Immature natural killer cell (primary cell): ENCODE measurements around the gene HSD11B2. TPM values are rescaled to one million over a fixed set of nuclear protein-coding genes. Genes with fewer than 3 reads are reported as not detected.
A peak's percentile ranks its signal among the peaks of the same experiment; 100 is the strongest.

Experiments used
- DNase-seq, 3 donors: peaks; one replicate each; pipeline ENCODE4 v3.0.0; 2022; ENCODE audit warnings: mixed read lengths in 1 of 3
- H3K27ac Mint-ChIP-seq, 6 donors: one replicate each; pipeline ENCODE4 v1.8.0; 2020; ENCODE audit warnings: mixed read lengths in 6 of 6, mild to moderate bottlenecking in 5 of 6, inconsistent platforms in 4 of 6, moderate library complexity in 3 of 6
- H3K27me3 Mint-ChIP-seq, 3 donors: one replicate each; pipeline ENCODE4 v1.8.0; 2020 to 2021; ENCODE audit warnings: low read depth in 3 of 3, mild to moderate bottlenecking in 3 of 3, mixed read lengths in 3 of 3, moderate library complexity in 3 of 3, inconsistent platforms in 1 of 3
- H3K36me3 Mint-ChIP-seq, 3 donors: one replicate each; pipeline ENCODE4 v1.8.0; 2020; ENCODE audit warnings: mixed read lengths in 3 of 3, inconsistent platforms in 2 of 3, mild to moderate bottlenecking in 2 of 3
- H3K4me1 Mint-ChIP-seq, 2 donors: one replicate each; pipeline ENCODE4 v1.8.0; 2020; ENCODE audit warnings: inconsistent platforms in 2 of 2, mild to moderate bottlenecking in 2 of 2, mixed read lengths in 2 of 2, moderate library complexity in 1 of 2
- H3K4me3 Mint-ChIP-seq, 5 donors: one replicate each; pipeline ENCODE4 v1.8.0; 2020; ENCODE audit warnings: mild to moderate bottlenecking in 5 of 5, mixed read lengths in 5 of 5, inconsistent platforms in 3 of 5, moderate library complexity in 3 of 5
- H3K9me3 Mint-ChIP-seq, 6 donors: one replicate each; pipeline ENCODE4 v1.8.0; 2020; ENCODE audit warnings: mild to moderate bottlenecking in 6 of 6, mixed read lengths in 6 of 6, inconsistent platforms in 4 of 6, moderate library complexity in 3 of 6
- polyA plus RNA-seq, 3 donors: library from polyadenylated mRNA; unstranded; fragments of 300-500 nt; fragmentation: Illumina TruSeq; gene quantifications; one replicate each; pipeline ENCODE4 v1.2.3, GENCODE V29; 2021

HSD11B2 gene
- polyA plus RNA-seq, 3 donors from 2014 or later: not detected

DNA sequence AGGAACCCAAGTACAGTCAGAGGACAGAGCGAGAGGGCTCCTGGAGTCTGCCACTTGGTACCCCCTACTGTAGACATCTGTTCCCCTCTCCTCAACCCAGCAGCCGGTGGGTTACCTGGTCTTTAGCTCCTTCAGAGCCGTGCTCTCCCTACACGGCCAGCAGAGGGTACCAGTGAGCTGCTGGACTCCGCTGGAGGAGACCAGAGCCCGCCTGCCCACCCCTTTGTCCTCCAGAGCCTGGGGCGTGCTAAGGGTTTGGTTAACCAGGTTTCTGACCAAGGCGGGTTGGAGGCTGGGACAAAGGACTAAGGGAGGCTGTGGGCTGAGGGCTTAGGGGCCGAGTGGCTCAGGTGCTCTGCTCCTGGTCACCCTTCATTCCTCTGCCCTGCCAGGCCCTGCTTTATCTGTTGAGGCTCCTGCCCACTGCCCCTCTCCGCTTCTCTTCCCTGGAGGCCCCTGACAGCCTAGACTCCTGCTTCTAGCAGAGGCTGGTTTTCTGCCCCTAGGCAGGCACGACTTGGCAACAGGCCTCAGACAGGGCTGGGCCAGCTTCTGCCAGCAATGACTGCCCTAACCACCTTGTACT lies 2.7 kb upstream of the HSD11B2 start:
- no peaks in the 10 kb centered on the region for H3K9me3 Mint-ChIP-seq
- H3K36me3 Mint-ChIP-seq: no peaks in the 10 kb centered on the region
- no peak overlapping the region for H3K27ac Mint-ChIP-seq
- peaks cover 4 to 9% of the 10 kb centered on the region in 2 donors for H3K4me1 Mint-ChIP-seq
- H3K4me3 Mint-ChIP-seq: peak overlapping the region in 1 of 5 donors; percentile 33
- peak in 2 of 3 donors; percentile 31 to 39 for DNase-seq
- H3K27me3 Mint-ChIP-seq: peaks cover 9 to 23% (median 18%) of the 10 kb centered on the region in 3 donors

DNA sequence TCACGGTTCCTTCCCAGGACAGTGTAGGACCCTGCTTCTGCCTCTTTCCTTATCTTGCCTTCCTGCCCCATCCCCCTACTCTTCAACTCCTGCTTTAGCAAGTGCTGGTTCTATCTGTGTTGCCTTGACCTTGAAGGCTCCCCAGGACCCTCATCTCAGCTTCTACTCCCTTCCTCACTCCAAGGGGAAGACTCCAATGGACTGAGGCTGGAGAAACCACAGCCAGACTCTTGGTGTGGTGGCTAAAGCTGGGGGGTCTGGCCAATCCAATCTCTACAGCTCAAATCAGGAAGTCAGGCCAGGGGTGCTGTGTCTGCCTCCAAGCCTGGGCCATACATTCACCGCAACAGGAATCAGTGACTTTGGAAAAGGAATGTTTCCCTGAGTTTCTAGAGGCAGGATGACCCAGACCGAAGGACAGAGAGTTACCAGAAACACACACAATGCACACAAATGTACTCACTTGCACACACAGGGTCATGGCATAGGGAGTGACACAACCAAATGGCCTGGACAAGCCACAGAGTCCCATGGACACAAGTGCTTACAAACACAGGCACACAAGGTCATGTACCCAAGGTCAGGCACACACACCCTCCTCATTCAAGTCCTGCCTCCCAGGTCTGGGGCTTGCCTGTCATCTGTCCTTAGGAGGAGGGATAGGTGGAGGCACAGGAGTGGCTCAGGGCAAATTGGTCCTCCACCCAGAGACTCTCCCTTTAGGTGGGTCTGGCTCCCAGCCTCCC lies 1.7 kb upstream of the HSD11B2 start:
- peak overlapping the region; percentile 33 to 62 (median 52) for H3K4me3 Mint-ChIP-seq
- H3K27me3 Mint-ChIP-seq: peaks cover 9 to 24% (median 18%) of the 10 kb centered on the region in 3 donors
- peaks cover 4 to 9% of the 10 kb centered on the region in 2 donors for H3K4me1 Mint-ChIP-seq
- DNase-seq: no peak
- H3K27ac Mint-ChIP-seq: no peak overlapping the region
- no peaks in the 10 kb centered on the region for H3K9me3 Mint-ChIP-seq
- H3K36me3 Mint-ChIP-seq: no peaks in the 10 kb centered on the region

GRCh38 chr16:67429799-67430503 lies 970 bp upstream of the HSD11B2 start:
- Mint-ChIP-seq H3K27me3 (peaks cover 9 to 24% (median 18%) of the 10 kb centered on the region in 3 donors), H3K36me3 (no peaks in the 10 kb centered on the region), H3K4me1 (peaks cover 4 to 9% of the 10 kb centered on the region in 2 donors), H3K27ac (peak overlapping the region in 1 of 6 donors; percentile 24), H3K4me3 (peak overlapping the region; percentile 68 to 82 (median 71)), H3K9me3 (no peaks in the 10 kb centered on the region)
- no peak for DNase-seq

GRCh38 chr16:67430504-67430976 lies 381 bp upstream of the HSD11B2 start:
- DNase-seq: no peak
- peaks cover 8 to 24% (median 18%) of the 10 kb centered on the region in 3 donors for H3K27me3 Mint-ChIP-seq
- H3K36me3 Mint-ChIP-seq: no peaks in the 10 kb centered on the region

DNA sequence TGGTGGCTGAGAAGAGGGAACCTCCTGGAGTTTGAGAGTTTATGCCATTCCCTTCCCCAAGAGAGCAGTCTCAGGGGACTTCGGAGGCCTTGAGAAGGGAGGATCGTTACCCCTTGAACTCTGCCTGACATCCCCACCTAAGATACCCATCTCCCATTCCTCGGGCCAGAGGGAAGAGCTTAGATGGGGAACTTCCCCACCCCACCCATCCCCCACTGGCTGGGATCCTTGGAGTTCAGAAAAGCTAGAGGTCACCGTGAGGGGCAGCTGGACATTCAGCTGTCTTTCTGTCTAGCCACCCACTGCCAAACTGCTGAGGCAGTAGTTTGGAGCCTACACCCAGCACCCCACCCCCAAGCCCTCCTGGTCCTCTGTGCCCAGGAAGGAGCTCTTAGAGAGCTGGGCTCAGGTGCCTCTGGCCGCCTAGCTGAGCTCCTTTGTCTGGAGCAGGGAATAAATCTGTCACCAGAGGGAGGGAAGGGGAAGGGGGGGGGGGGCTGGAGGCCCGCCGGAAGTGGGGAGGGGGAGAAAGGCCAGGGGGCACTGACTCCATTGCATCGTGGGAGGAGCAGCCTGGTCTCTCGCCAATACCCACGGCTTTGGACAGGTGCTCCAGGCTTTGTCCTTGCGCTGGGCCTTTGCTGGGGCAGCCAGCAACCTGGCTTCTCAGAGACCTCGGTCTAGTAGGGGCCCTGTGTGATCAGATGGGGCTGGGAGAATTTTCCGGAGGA lies 1.0 kb downstream of the HSD11B2 start:
- Mint-ChIP-seq H3K9me3 (no peaks in the 10 kb centered on the region), H3K4me1 (peaks cover 4 to 9% of the 10 kb centered on the region in 2 donors), H3K4me3 (peak overlapping the region; percentile 63 to 76 (median 69)), H3K27me3 (peaks cover 8 to 21% (median 12%) of the 10 kb centered on the region in 3 donors), H3K27ac (no peak overlapping the region), H3K36me3 (peaks cover 0 to under 1% (median 0%) of the 10 kb centered on the region in 3 donors)
- DNase-seq: no peak

More at GRCh38 chr16:67430504-67430976, 381 bp upstream of the HSD11B2 start:
- H3K4me3 Mint-ChIP-seq: peak overlapping the region; percentile 68 to 82 (median 71)
- H3K27ac Mint-ChIP-seq: peak overlapping the region in 1 of 6 donors; percentile 24
- H3K4me1 Mint-ChIP-seq: peaks cover 4 to 9% of the 10 kb centered on the region in 2 donors
- H3K9me3 Mint-ChIP-seq: no peaks in the 10 kb centered on the region

- no peaks in the 10 kb centered on the region for H3K9me3 Mint-ChIP-seq
Measured at GRCh38 chr16:67432506-67432890, 1.6 kb downstream of the HSD11B2 start.

DNA sequence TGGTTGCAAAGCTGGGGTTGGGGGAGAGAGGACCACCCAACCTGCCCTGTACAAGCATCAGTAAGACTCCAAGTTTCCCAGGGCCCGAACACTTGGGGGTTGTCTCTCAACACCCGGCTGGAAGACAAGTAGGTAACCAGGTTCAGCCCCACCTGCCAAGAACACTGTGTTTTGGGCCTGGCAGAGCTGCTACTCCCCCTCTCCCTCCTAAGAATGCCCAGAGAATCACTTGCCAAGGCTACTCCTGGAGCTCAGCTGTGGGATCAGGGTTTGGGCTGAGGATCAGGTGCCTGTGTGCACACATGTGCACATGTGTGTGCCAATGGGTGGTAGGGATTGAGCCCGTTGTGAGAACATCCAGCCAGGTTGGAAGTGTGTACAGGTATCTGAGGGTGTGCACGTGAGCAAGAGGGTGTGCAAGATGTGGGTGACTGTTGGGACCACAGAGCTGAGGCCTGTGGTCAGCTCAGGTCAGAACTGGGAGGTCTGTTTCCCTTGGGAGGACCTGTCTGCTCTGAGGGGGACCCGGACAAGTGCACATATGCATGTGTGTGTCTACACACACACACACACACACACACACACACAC lies 2.3 kb downstream of the HSD11B2 start:
- DNase-seq: no peak
- Mint-ChIP-seq H3K27me3 (peaks cover 8 to 21% (median 12%) of the 10 kb centered on the region in 3 donors), H3K4me3 (peak overlapping the region in 2 of 5 donors; percentile 16 to 33), H3K27ac (no peak overlapping the region), H3K36me3 (peaks cover 0 to 8% (median 4%) of the 10 kb centered on the region in 3 donors), H3K9me3 (no peaks in the 10 kb centered on the region), H3K4me1 (peaks cover 14 to 16% of the 10 kb centered on the region in 2 donors)

More at GRCh38 chr16:67432506-67432890, 1.6 kb downstream of the HSD11B2 start:
- no peak for DNase-seq
- peak overlapping the region in 1 of 6 donors; percentile 40 for H3K27ac Mint-ChIP-seq
- H3K4me1 Mint-ChIP-seq: peaks cover 6 to 10% of the 10 kb centered on the region in 2 donors
- peak overlapping the region; percentile 27 to 69 (median 66) for H3K4me3 Mint-ChIP-seq
- peaks cover 0 to 4% (median 2%) of the 10 kb centered on the region in 3 donors for H3K36me3 Mint-ChIP-seq
- H3K27me3 Mint-ChIP-seq: peaks cover 8 to 21% (median 12%) of the 10 kb centered on the region in 3 donors

DNA sequence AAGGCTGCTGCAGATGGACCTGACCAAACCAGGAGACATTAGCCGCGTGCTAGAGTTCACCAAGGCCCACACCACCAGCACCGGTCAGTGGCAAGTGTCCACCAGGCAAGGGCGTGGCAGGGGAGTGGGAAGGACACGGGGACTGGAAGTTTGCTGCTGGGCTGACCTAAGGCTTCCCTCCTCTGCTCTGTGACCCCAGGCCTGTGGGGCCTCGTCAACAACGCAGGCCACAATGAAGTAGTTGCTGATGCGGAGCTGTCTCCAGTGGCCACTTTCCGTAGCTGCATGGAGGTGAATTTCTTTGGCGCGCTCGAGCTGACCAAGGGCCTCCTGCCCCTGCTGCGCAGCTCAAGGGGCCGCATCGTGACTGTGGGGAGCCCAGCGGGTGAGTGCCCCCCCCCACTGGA lies 4.8 kb downstream of the HSD11B2 start:
- no peak overlapping the region for H3K27ac Mint-ChIP-seq
- H3K27me3 Mint-ChIP-seq: peaks cover 2 to 14% (median 5%) of the 10 kb centered on the region in 3 donors
- H3K9me3 Mint-ChIP-seq: no peaks in the 10 kb centered on the region
- peaks cover 14 to 17% of the 10 kb centered on the region in 2 donors for H3K4me1 Mint-ChIP-seq
- H3K36me3 Mint-ChIP-seq: peaks cover 0 to 15% (median 12%) of the 10 kb centered on the region in 3 donors
- no peak for DNase-seq
- H3K4me3 Mint-ChIP-seq: no peak overlapping the region

GRCh38 chr16:67436640-67437193 lies 5.8 kb downstream of the HSD11B2 start:
- Mint-ChIP-seq H3K4me1 (peaks cover 14% of the 10 kb centered on the region in 2 donors), H3K4me3 (no peak overlapping the region), H3K27me3 (peaks cover 2 to 12% (median 5%) of the 10 kb centered on the region in 3 donors), H3K27ac (peak overlapping the region in 2 of 6 donors; percentile 25 to 54), H3K36me3 (peaks cover 0 to 16% (median 13%) of the 10 kb centered on the region in 3 donors), H3K9me3 (no peaks in the 10 kb centered on the region)
- DNase-seq: no peak

DNA sequence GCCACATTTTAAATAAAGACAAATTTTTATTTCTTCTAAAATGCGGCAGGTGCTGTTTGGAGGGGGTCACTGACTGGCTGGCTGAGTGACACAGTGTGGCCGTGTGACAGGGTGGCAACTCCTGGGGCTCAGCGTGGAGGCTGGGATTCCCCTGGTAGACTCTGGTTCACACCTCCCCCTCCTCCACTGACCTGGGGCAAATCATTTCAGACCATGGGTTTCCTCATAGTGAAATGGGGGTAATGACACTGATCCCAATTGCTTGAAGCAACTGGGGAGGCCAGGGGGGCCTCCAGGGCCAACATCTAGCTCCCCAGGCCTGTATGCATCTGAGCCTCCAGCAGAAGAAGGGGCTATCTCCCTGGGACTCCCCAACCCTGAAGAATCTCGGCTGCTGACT lies 6.6 kb downstream of the HSD11B2 start:
- Mint-ChIP-seq H3K36me3 (peaks cover 0 to 18% (median 16%) of the 10 kb centered on the region in 3 donors), H3K4me1 (peaks cover 11 to 14% of the 10 kb centered on the region in 2 donors), H3K27me3 (peaks cover 3 to 9% (median 3%) of the 10 kb centered on the region in 3 donors), H3K4me3 (no peak overlapping the region), H3K9me3 (no peaks in the 10 kb centered on the region), H3K27ac (peak overlapping the region in 3 of 6 donors; percentile 8 to 65 (median 57))
- no peak for DNase-seq

- H3K27me3 Mint-ChIP-seq: peaks cover 2 to 8% (median 3%) of the 10 kb centered on the region in 3 donors
- no peak for DNase-seq
- peaks cover 0 to 18% (median 16%) of the 10 kb centered on the region in 3 donors for H3K36me3 Mint-ChIP-seq
- no peaks in the 10 kb centered on the region for H3K9me3 Mint-ChIP-seq
- no peak overlapping the region for H3K4me3 Mint-ChIP-seq
- H3K4me1 Mint-ChIP-seq: peaks cover 10 to 14% of the 10 kb centered on the region in 2 donors
- peak overlapping the region in 4 of 6 donors; percentile 8 to 62 (median 45) for H3K27ac Mint-ChIP-seq
Measured at GRCh38 chr16:67438098-67438791, 7.3 kb downstream of the HSD11B2 start.
